ENCODE results near the gene NAALADL2.
"Not testable (repeated sequence)": the region's sequence is repeated elsewhere in the genome, so short reads cannot be mapped to it uniquely, and the experiment has no call there.

NAALADL2 gene

GRCh38 chr3:175805825-175806224 lies 946.7 kb downstream of the NAALADL2 start:
- DNase-seq (no peak), ATAC-seq (replicated peaks) (no peak)
- Mint-ChIP-seq H3K27me3 (no peaks in the 10 kb centered on the region), H3K36me3 (ENCODE audit: insufficient read depth) (no peaks in the 10 kb centered on the region), H3K9me3 (peaks cover 5 to 13% of the 10 kb centered on the region in 2 donors), H3K27ac (no peak overlapping the region), H3K4me1 (ENCODE audit: low read depth in 2 of 2) (no peaks in the 10 kb centered on the region), H3K4me3 (no peak overlapping the region)

DNA sequence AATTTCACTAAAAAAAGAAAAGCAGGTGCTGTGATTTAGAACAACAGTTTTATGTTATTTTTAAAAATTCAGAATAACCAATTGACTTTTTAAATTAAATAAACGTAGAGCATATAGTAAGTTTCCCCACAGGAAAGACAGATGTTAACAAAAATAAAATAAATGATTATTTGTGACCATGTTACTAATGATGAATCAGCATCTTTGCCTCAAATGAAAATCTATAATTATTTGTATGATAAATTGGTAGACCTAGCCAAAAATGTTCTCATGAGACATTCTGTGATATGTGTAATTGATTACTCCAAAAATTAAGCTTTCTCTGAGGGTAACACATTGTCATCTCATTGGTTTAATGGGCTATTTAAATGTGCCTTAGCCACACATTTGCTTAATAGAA lies 948.0 kb downstream of the NAALADL2 start:
- Mint-ChIP-seq H3K36me3 (ENCODE audit: insufficient read depth) (no peaks in the 10 kb centered on the region), H3K4me1 (ENCODE audit: low read depth in 2 of 2) (no peaks in the 10 kb centered on the region), H3K4me3 (no peak overlapping the region), H3K9me3 (peaks cover under 1 to 5% of the 10 kb centered on the region in 2 donors), H3K27me3 (no peaks in the 10 kb centered on the region), H3K27ac (no peak overlapping the region)
- no peak for ATAC-seq (replicated peaks)
- no peak for DNase-seq

DNA sequence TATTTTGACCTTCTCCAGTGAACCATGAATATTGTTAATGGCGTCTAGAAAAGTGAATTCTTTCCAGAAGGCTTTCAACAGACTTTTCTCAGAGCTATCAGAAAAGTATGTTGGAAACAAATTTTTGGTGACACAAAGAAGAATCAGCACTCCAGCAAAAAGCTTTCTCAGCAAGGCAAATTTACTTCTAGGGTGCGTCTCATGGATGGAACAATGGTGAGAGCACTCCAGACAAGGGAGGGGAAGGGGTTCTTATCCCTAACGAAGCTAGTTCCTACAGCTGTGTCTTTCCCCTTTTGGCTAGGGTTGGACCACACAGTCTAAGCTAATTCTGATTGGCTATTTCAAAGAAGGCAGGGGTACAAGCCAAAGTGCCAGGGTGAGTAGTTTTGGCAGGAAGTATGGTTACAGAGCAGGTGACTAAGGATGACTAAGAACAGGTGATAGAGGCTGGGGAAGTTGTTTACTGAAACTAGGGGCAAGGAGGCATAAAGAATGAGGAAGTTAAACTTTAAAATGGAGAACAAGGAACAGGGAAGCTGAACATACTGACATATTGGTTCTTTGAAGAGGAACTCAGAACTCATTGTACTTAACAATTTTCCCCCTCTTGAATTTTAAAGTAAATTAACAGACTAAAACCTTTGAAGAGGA lies 959.8 kb downstream of the NAALADL2 start:
- Mint-ChIP-seq H3K4me1 (ENCODE audit: low read depth in 2 of 2) (no peaks in the 10 kb centered on the region), H3K4me3 (no peak overlapping the region), H3K27ac (no peak overlapping the region), H3K27me3 (no peaks in the 10 kb centered on the region), H3K36me3 (ENCODE audit: insufficient read depth) (no peaks in the 10 kb centered on the region), H3K9me3 (peaks cover 5 to 7% of the 10 kb centered on the region in 2 donors)
- no peak for DNase-seq
- ATAC-seq (replicated peaks) = no peak

GRCh38 chr3:175822766-175823491 lies 963.8 kb downstream of the NAALADL2 start:
- not testable (repeated sequence) for H3K36me3 Mint-ChIP-seq (ENCODE audit: insufficient read depth); DNase-seq; ATAC-seq (replicated peaks); H3K4me1 Mint-ChIP-seq (ENCODE audit: low read depth in 2 of 2); H3K4me3 Mint-ChIP-seq; H3K27me3 Mint-ChIP-seq; H3K27ac Mint-ChIP-seq
- peaks cover 5 to 18% of the 10 kb centered on the region in 2 donors for H3K9me3 Mint-ChIP-seq

GRCh38 chr3:175825016-175825580 lies 966.0 kb downstream of the NAALADL2 start:
- H3K27ac Mint-ChIP-seq; H3K36me3 Mint-ChIP-seq (ENCODE audit: insufficient read depth); DNase-seq; H3K27me3 Mint-ChIP-seq; H3K4me3 Mint-ChIP-seq; H3K4me1 Mint-ChIP-seq (ENCODE audit: low read depth in 2 of 2); ATAC-seq (replicated peaks): not testable (repeated sequence)
- H3K9me3 Mint-ChIP-seq = peaks cover 5 to 18% of the 10 kb centered on the region in 2 donors

GRCh38 chr3:175826759-175827158 lies 967.6 kb downstream of the NAALADL2 start:
- ATAC-seq (replicated peaks) (no peak), DNase-seq (no peak)
- H3K27me3 Mint-ChIP-seq = no peaks in the 10 kb centered on the region
- peaks cover 0 to 11% of the 10 kb centered on the region in 2 donors for H3K9me3 Mint-ChIP-seq
- H3K4me3 Mint-ChIP-seq = no peak overlapping the region
- H3K27ac Mint-ChIP-seq = no peak overlapping the region
- no peaks in the 10 kb centered on the region for H3K4me1 Mint-ChIP-seq (ENCODE audit: low read depth in 2 of 2)
- H3K36me3 Mint-ChIP-seq (ENCODE audit: insufficient read depth) = no peaks in the 10 kb centered on the region

GRCh38 chr3:175829809-175830208 lies 970.7 kb downstream of the NAALADL2 start:
- H3K4me3 Mint-ChIP-seq; H3K36me3 Mint-ChIP-seq (ENCODE audit: insufficient read depth); H3K27me3 Mint-ChIP-seq; H3K4me1 Mint-ChIP-seq (ENCODE audit: low read depth in 2 of 2); ATAC-seq (replicated peaks); H3K9me3 Mint-ChIP-seq; DNase-seq; H3K27ac Mint-ChIP-seq: not testable (repeated sequence)

DNA sequence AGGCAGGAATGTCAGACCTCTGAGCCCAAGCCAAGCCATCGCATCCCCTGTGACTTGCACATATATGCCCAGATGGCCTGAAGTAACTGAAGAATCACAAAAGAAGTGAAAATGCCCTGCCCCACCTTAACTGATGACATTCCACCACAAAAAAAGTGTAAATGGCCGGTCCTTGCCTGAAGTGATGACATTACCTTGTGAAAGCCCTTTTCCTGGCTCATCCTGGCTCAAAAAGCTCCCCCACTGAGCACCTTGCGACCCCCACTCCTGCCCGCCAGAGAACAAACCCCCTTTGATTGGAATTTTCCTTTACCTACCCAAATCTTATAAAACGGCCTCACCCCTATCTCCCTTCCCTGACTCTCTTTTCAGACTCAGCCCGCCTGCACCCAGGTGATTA lies 976.6 kb downstream of the NAALADL2 start:
- not testable (repeated sequence) for H3K9me3 Mint-ChIP-seq; H3K4me1 Mint-ChIP-seq (ENCODE audit: low read depth in 2 of 2); DNase-seq; ATAC-seq (replicated peaks); H3K27ac Mint-ChIP-seq; H3K27me3 Mint-ChIP-seq; H3K36me3 Mint-ChIP-seq (ENCODE audit: insufficient read depth); H3K4me3 Mint-ChIP-seq

- Mint-ChIP-seq H3K4me1 (ENCODE audit: low read depth in 2 of 2) (no peaks in the 10 kb centered on the region), H3K27ac (no peak overlapping the region)
Observed at GRCh38 chr3:175836617-175837016, 977.5 kb downstream of the NAALADL2 start.

GRCh38 chr3:175837962-175838361 lies 978.8 kb downstream of the NAALADL2 start:
- DNase-seq = no peak
- Mint-ChIP-seq H3K4me1 (ENCODE audit: low read depth in 2 of 2) (no peaks in the 10 kb centered on the region), H3K9me3 (peaks cover 0 to 4% of the 10 kb centered on the region in 2 donors), H3K27me3 (no peaks in the 10 kb centered on the region), H3K4me3 (no peak overlapping the region), H3K27ac (no peak overlapping the region), H3K36me3 (ENCODE audit: insufficient read depth) (no peaks in the 10 kb centered on the region)
- no peak for ATAC-seq (replicated peaks)

More at GRCh38 chr3:175836617-175837016, 977.5 kb downstream of the NAALADL2 start:
- Mint-ChIP-seq H3K9me3 (peaks cover 0 to 3% of the 10 kb centered on the region in 2 donors), H3K27me3 (no peaks in the 10 kb centered on the region), H3K36me3 (ENCODE audit: insufficient read depth) (no peaks in the 10 kb centered on the region), H3K4me3 (no peak overlapping the region)
- no peak for ATAC-seq (replicated peaks)
- no peak for DNase-seq

DNA sequence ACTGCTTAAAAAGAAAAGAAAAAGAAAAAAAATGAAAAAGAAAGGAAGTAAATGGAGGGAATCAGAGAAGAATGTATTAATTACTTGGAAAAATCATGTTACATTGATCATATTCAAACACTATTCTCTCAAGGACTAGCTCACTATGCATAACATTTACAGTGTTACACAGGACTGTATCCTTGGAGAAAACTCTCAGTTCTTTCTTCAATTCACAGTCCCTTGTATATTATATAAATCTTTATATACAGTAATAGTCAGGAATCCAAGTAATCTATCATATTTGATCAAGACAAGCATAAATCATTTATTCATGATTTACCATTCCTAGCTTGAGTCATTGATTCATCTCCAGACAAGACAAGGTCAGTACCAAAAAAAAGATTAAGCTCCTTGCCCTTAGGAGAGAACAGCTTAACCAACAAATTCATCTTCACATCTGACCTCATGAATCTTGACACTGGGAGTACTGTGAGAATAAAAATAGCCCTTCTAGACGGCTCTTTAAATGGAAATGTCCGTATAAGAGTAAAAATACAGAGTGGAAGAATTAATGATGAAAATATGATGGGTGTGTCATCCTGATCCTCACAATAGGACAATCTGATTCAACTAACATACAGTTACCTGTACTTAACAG lies 980.4 kb downstream of the NAALADL2 start:
- Mint-ChIP-seq H3K4me3 (no peak overlapping the region), H3K27me3 (no peaks in the 10 kb centered on the region), H3K4me1 (ENCODE audit: low read depth in 2 of 2) (no peaks in the 10 kb centered on the region), H3K27ac (no peak overlapping the region), H3K9me3 (peaks cover 0 to 4% of the 10 kb centered on the region in 2 donors), H3K36me3 (ENCODE audit: insufficient read depth) (no peaks in the 10 kb centered on the region)
- DNase-seq (no peak), ATAC-seq (replicated peaks) (no peak)

DNA sequence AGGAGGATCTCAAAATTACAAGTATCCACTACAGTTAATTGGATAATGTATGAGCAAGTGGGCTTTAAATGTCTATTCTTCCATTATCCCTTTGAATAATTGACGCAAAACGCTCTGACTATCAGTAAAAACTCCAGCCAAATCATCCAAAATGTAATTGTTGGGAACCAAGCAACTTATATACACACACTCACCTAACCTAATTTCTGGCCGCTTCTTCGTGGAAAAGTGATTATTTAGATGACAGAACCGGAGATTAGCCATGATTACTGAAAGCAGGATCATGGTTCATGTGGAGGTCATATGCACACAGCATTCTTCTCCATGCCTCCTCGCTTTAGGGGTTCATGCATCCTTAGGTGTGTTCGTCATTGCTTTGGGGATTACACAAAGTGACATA lies 992.4 kb downstream of the NAALADL2 start:
- no peaks in the 10 kb centered on the region for H3K27me3 Mint-ChIP-seq
- H3K4me3 Mint-ChIP-seq = no peak overlapping the region
- DNase-seq (no peak), ATAC-seq (replicated peaks) (no peak)
- H3K27ac Mint-ChIP-seq = no peak overlapping the region
- no peaks in the 10 kb centered on the region for H3K36me3 Mint-ChIP-seq (ENCODE audit: insufficient read depth)
- H3K9me3 Mint-ChIP-seq = peaks cover 0 to 2% of the 10 kb centered on the region in 2 donors
- H3K4me1 Mint-ChIP-seq (ENCODE audit: low read depth in 2 of 2) = no peaks in the 10 kb centered on the region

DNA sequence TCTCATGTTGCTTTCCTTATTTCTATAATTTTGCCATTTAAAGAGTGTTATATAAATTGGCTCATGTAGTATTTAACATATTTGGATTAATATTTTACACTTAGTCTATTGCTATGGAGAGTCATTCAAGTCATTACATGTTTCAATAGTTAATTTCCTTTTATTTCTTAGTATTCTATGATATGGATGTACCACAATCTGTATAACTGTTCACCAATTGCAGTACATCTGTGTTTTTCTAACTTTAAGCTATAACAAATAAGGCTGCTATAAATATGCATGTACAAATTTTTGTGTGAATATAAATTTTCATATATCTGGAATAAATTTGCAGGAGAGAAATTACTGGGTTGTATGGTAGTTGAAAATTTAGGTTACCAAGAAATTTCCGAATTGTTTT lies 993.4 kb downstream of the NAALADL2 start:
- H3K9me3 Mint-ChIP-seq = peaks cover 0 to 2% of the 10 kb centered on the region in 2 donors
- DNase-seq (no peak), ATAC-seq (replicated peaks) (no peak)
- H3K27me3 Mint-ChIP-seq = no peaks in the 10 kb centered on the region
- no peaks in the 10 kb centered on the region for H3K36me3 Mint-ChIP-seq (ENCODE audit: insufficient read depth)
- no peak overlapping the region for H3K27ac Mint-ChIP-seq
- H3K4me3 Mint-ChIP-seq = no peak overlapping the region
- H3K4me1 Mint-ChIP-seq (ENCODE audit: low read depth in 2 of 2) = no peaks in the 10 kb centered on the region
